GM12878 (cell line): ENCODE data around the gene PARN.

ENCODE experiments used
- CUX1 ChIP-seq: IDR thresholded peaks from 2 replicates; pipeline ENCODE4 v1.6.1; 2012; ENCODE audit warnings: improper control_type of control experiment, low read depth, low read length; ENCODE audit not compliant: insufficient replicate concordance
- IRF5 ChIP-seq: fragments of 450-650 bp; IDR thresholded peaks from 2 replicates; pipeline ENCODE4 v1.6.1; 2017; ENCODE audit warnings: borderline replicate concordance
- MAX ChIP-seq: IDR thresholded peaks from 2 replicates; pipeline ENCODE4 v1.6.1; 2012; ENCODE audit warnings: low read depth, low read length, improper control_type of control experiment
- NFIC ChIP-seq: IDR thresholded peaks from 2 replicates; pipeline ENCODE4 v1.6.1; 2012; ENCODE audit warnings: low read depth, mild to moderate bottlenecking, inconsistent platforms, low read length, moderate library complexity
- NR2C2 ChIP-seq: IDR thresholded peaks from 2 replicates; pipeline ENCODE4 v1.6.1; 2011; ENCODE audit warnings: borderline replicate concordance, low read depth; ENCODE audit not compliant: control insufficient read depth, insufficient read length
- POLR2A ChIP-seq: IDR thresholded peaks from 2 replicates; pipeline ENCODE4 v1.6.1; 2011; ENCODE audit warnings: low read depth, mild to moderate bottlenecking, low read length
- ZNF24 ChIP-seq: fragments of 450-650 bp; IDR thresholded peaks from 2 replicates; pipeline ENCODE4 v1.6.1; 2017; ENCODE audit warnings: antibody characterized with exemption, mild to moderate bottlenecking
- TF ChIP-seq, protein P1 (sequence below), 3 experiments: IDR thresholded peaks in 2 of 3; conservative IDR thresholded peaks in 1 of 3; 2 replicates each; pipeline ENCODE4 v1.5.1; 2011; ENCODE audit warnings: low read depth in 3 of 3, low read length in 3 of 3, mild to moderate bottlenecking in 3 of 3, control low read depth in 2 of 3, moderate library complexity in 2 of 3, inconsistent platforms in 1 of 3, mixed read lengths in 1 of 3; ENCODE audit not compliant: control insufficient read depth in 2 of 3, insufficient read depth in 1 of 3; ENCODE audit errors: extremely low read depth in 1 of 3
- TF ChIP-seq, protein P2 (sequence below): IDR thresholded peaks from 2 replicates; pipeline ENCODE4 v1.6.1; 2012; ENCODE audit warnings: low read depth, low read length, improper control_type of control experiment

- TF ChIP-seq CUX1 (no peak), POLR2A (no peak), IRF5 (no peak), NR2C2 (no peak), MAX (no peak), ZNF24 (no peak), NFIC (no peak)
- TF ChIP-seq, protein P1, sequence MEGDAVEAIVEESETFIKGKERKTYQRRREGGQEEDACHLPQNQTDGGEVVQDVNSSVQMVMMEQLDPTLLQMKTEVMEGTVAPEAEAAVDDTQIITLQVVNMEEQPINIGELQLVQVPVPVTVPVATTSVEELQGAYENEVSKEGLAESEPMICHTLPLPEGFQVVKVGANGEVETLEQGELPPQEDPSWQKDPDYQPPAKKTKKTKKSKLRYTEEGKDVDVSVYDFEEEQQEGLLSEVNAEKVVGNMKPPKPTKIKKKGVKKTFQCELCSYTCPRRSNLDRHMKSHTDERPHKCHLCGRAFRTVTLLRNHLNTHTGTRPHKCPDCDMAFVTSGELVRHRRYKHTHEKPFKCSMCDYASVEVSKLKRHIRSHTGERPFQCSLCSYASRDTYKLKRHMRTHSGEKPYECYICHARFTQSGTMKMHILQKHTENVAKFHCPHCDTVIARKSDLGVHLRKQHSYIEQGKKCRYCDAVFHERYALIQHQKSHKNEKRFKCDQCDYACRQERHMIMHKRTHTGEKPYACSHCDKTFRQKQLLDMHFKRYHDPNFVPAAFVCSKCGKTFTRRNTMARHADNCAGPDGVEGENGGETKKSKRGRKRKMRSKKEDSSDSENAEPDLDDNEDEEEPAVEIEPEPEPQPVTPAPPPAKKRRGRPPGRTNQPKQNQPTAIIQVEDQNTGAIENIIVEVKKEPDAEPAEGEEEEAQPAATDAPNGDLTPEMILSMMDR (IDR thresholded peaks at IDR 0.05 in 2 of 3, conservative IDR thresholded peaks at IDR 0.05 in 1 of 3; ENCODE audit: control insufficient read depth in 2 of 3, extremely low read depth in 1 of 3, insufficient read depth in 1 of 3, low read depth in 3 of 3, low read length in 3 of 3), result no peak
- TF ChIP-seq, protein P2, sequence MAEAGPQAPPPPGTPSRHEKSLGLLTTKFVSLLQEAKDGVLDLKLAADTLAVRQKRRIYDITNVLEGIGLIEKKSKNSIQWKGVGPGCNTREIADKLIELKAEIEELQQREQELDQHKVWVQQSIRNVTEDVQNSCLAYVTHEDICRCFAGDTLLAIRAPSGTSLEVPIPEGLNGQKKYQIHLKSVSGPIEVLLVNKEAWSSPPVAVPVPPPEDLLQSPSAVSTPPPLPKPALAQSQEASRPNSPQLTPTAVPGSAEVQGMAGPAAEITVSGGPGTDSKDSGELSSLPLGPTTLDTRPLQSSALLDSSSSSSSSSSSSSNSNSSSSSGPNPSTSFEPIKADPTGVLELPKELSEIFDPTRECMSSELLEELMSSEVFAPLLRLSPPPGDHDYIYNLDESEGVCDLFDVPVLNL, result no peak
These were observed 235.2 kb downstream of the PARN start for GRCh38 chr16:14394834-14395233.
